ENCODE data around the gene ENKUR.

DNA sequence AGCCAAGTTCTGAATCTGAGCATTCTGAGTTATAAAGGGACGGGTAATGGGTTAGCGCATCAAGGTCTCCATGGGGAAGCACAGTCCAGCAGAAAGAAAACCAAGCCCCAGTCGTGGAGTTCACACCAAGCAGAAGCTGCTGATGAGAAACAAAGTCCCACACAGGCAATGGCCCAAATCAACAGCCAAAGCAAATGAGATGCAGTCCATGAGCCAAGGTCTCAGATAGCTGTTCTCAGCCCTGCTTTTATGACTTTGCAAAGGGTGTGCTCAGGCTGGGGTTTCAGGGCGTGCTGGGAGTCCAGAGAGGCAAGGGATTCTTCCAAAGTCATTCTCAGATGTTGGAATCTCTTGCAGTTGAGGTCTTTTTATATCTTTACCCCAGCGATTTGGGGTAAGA lies 32.5 kb upstream of the ENKUR start:
- TF ChIP-seq SUZ12 (IDR thresholded peaks at IDR 0.05; ENCODE audit: extremely low read depth, insufficient read depth, insufficient read length) (no peak), YY1 (IDR thresholded peaks at IDR 0.05; ENCODE audit: insufficient read depth, insufficient read length) (no peak), ZNF274 (IDR thresholded peaks at IDR 0.05; ENCODE audit: low read depth, low read length) (no peak)
